ENCODE measurements around the gene MORC2. TPM values are rescaled to one million over a fixed set of nuclear protein-coding genes. Genes with fewer than 3 reads are reported as not detected.

The MORC2 gene
- total and polyA plus RNA-seq, 10 donors = 18.2 to 24.7 (median 22.0) TPM

DNA sequence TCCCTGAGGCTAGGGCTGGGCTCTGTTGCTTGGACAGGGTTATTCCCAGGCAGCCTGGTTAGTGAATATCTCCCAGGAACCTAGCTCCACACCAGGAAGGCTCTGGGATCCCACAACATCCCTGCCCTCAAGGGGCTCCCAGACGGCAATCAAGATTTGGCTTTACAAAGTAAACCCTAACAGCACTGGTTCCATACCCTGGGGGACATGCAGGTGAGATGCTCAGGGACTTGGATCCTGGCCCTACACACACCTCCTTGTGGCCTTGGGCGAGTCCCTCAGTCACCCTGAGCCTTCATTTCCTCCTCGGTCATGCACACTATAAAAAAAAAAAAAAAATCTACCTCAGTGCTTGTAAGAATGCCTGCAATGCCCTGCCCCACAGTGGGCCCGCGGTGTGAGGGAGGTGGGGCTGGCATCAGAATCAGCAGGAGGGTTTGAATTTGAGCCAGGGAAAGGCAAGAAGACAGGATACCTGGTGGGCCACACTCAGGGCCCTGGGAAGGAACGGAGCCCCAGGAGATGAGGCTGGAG, 86.3 kb downstream of the MORC2 start:
- DNase-seq = no peak
- Histone ChIP-seq H3K4me3 (no peak overlapping the region), H3K27ac (no peak overlapping the region), H3K4me1 (peaks cover 0 to 20% (median 0%) of the 10 kb centered on the region in 6 donors), H3K9me3 (no peaks in the 10 kb centered on the region), H3K27me3 (replicated peaks in 1 of 7) (no peaks in the 10 kb centered on the region), H3K36me3 (peaks cover 0 to 3% (median 0%) of the 10 kb centered on the region in 6 donors)
- intact Hi-C loops (cut with DNase I; ENCODE audit: low total_unique reads) = no loop called here
- TF ChIP-seq POLR2A (IDR thresholded peaks at IDR 0.05) = no peak
- TF ChIP-seq, protein P1, sequence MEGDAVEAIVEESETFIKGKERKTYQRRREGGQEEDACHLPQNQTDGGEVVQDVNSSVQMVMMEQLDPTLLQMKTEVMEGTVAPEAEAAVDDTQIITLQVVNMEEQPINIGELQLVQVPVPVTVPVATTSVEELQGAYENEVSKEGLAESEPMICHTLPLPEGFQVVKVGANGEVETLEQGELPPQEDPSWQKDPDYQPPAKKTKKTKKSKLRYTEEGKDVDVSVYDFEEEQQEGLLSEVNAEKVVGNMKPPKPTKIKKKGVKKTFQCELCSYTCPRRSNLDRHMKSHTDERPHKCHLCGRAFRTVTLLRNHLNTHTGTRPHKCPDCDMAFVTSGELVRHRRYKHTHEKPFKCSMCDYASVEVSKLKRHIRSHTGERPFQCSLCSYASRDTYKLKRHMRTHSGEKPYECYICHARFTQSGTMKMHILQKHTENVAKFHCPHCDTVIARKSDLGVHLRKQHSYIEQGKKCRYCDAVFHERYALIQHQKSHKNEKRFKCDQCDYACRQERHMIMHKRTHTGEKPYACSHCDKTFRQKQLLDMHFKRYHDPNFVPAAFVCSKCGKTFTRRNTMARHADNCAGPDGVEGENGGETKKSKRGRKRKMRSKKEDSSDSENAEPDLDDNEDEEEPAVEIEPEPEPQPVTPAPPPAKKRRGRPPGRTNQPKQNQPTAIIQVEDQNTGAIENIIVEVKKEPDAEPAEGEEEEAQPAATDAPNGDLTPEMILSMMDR (IDR thresholded peaks at IDR 0.05 in 8 of 11, conservative IDR thresholded peaks at IDR 0.05 in 3 of 11) = no peak
- no peak for TF ChIP-seq POLR2AphosphoS5 (IDR thresholded peaks at IDR 0.05)
- 75 to 88% (median 82%) methylated on average over 6 of the region's 6 CpGs for WGBS, 5 donors

DNA sequence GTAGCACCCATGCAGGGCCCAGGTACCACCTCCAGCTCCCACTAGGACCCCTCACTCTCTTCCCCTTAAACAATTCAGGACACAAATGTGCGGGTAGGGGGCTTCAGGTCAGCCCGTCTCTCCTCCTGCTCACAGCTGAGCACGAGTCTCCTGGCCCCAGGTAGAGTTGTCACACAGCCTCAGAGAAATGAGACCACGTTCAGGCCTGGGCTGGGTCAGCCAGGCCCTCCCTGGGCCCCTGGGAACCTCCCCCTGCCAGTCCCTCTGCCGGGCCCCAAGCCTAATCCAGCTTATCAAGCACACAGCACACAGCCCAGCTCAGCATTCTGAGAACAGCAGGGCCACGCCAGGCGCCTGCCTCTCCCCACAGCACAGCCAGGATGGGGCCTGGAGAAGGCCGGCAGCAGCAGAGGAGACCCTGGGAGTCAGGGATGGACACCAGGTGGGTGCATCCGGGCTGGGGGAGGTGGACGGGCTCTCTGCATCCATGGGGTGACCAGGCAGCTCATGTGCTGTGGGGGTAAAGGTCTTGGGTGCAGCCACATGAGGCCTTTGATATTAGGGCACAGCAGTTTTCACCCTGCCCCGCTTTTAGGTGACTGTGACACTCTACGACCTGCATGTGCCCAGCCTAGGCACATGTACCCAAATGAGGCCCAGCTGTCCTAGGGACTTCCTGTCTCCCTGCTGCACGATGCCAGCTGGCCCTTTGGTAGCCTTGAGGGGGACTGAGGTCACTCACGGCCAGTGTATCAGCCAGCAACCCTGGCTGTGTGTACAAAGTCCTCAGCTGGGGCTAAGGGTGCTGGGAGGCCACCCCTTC, 87.0 kb downstream of the MORC2 start:
- Histone ChIP-seq H3K4me3 (no peak overlapping the region), H3K9me3 (no peaks in the 10 kb centered on the region), H3K27me3 (replicated peaks in 1 of 7) (no peaks in the 10 kb centered on the region), H3K4me1 (peaks cover 0 to 20% (median 0%) of the 10 kb centered on the region in 6 donors), H3K36me3 (no peaks in the 10 kb centered on the region), H3K27ac (no peak overlapping the region)
- WGBS, 5 donors = 72 to 90% (median 77%) methylated on average over 10 to 14 of the region's 14 CpGs
- DNase-seq = peak; percentile 66
- intact Hi-C loops (cut with DNase I; ENCODE audit: low total_unique reads) = no loop called here
- TF ChIP-seq, protein P1 (IDR thresholded peaks at IDR 0.05 in 8 of 11, conservative IDR thresholded peaks at IDR 0.05 in 3 of 11) = no peak
- no peak for TF ChIP-seq POLR2A (IDR thresholded peaks at IDR 0.05)
- TF ChIP-seq POLR2AphosphoS5 (IDR thresholded peaks at IDR 0.05) = peak in 1 of 3 donors; percentile 11

GRCh38 chr22:30880847-30881246, 87.7 kb downstream of the MORC2 start:
- H3K4me1 ChIP-seq = peaks cover 0 to 20% (median 0%) of the 10 kb centered on the region in 6 donors
- H3K27ac ChIP-seq = no peak overlapping the region
- no peaks in the 10 kb centered on the region for H3K36me3 ChIP-seq
- WGBS, 5 donors = 88 to 100% (median 92%) methylated on average over 1 to 5 of the region's 5 CpGs
- H3K9me3 ChIP-seq = no peaks in the 10 kb centered on the region
- TF ChIP-seq POLR2A (IDR thresholded peaks at IDR 0.05) = no peak
- TF ChIP-seq, protein P1 (IDR thresholded peaks at IDR 0.05 in 8 of 11, conservative IDR thresholded peaks at IDR 0.05 in 3 of 11) = no peak
- TF ChIP-seq POLR2AphosphoS5 (IDR thresholded peaks at IDR 0.05) = no peak
- no peaks in the 10 kb centered on the region for H3K27me3 ChIP-seq (replicated peaks in 1 of 7)
- H3K4me3 ChIP-seq = no peak overlapping the region
- peak; percentile 51 for DNase-seq
- intact Hi-C loops (cut with DNase I; ENCODE audit: low total_unique reads) = no loop called here

- intact Hi-C loops (cut with DNase I; ENCODE audit: low total_unique reads) = no loop called here
- Histone ChIP-seq H3K36me3 (no peaks in the 10 kb centered on the region), H3K27ac (no peak overlapping the region), H3K9me3 (no peaks in the 10 kb centered on the region), H3K27me3 (replicated peaks in 1 of 7) (no peaks in the 10 kb centered on the region), H3K4me3 (no peak overlapping the region), H3K4me1 (peaks cover 0 to 20% (median 0%) of the 10 kb centered on the region in 6 donors)
- WGBS, 5 donors = 75 to 87% (median 84%) methylated on average over 5 to 8 of the region's 8 CpGs
- TF ChIP-seq, protein P1 (IDR thresholded peaks at IDR 0.05 in 8 of 11, conservative IDR thresholded peaks at IDR 0.05 in 3 of 11) = no peak
- TF ChIP-seq POLR2A (IDR thresholded peaks at IDR 0.05) (no peak), POLR2AphosphoS5 (IDR thresholded peaks at IDR 0.05) (no peak)
- DNase-seq = no peak
Measured at GRCh38 chr22:30880181-30880601, 88.4 kb downstream of the MORC2 start.
